H9 (cell line): ENCODE data around the gene POLL. TPM values are rescaled to one million over a fixed set of nuclear protein-coding genes. Genes with fewer than 3 reads are reported as not detected.

Source experiments
- DNase-seq: peaks from one replicate; pipeline ENCODE4 v3.0.0-alpha.2; 2017
- H2AFZ ChIP-seq: one replicate; pipeline ENCODE4 v1.6.1; 2013; ENCODE audit warnings: mild to moderate bottlenecking, low read length, control low read depth, moderate library complexity
- H2AK5ac ChIP-seq: 2 replicates; pipeline ENCODE4 v1.6.1; 2013; ENCODE audit warnings: low read length, control low read depth, mixed read lengths; ENCODE audit not compliant: insufficient read length
- H2BK120ac ChIP-seq: one replicate; pipeline ENCODE4 v1.6.1; 2013; ENCODE audit warnings: low read depth, mild to moderate bottlenecking, low read length, control low read depth, inconsistent platforms; ENCODE audit not compliant: poor library complexity, severe bottlenecking
- H2BK12ac ChIP-seq: 2 replicates; pipeline ENCODE4 v1.6.1; 2013; ENCODE audit warnings: low read length, control low read depth, mixed read lengths, low read depth; ENCODE audit not compliant: insufficient read length
- H2BK15ac ChIP-seq: 2 replicates; pipeline ENCODE4 v1.6.1; 2013; ENCODE audit warnings: low read depth, low read length, control low read depth
- H2BK20ac ChIP-seq: one replicate; pipeline ENCODE4 v1.6.1; 2013; ENCODE audit warnings: low read depth, mild to moderate bottlenecking, low read length, control low read depth, inconsistent platforms; ENCODE audit not compliant: poor library complexity, severe bottlenecking
- H2BK5ac ChIP-seq: 2 replicates; pipeline ENCODE4 v1.6.1; 2013; ENCODE audit warnings: low read length, control low read depth, mixed read lengths; ENCODE audit not compliant: insufficient read length
- H3K14ac ChIP-seq: 2 replicates; pipeline ENCODE4 v1.6.1; 2013; ENCODE audit warnings: low read length, control low read depth; ENCODE audit not compliant: insufficient read depth
- H3K18ac ChIP-seq: 2 replicates; pipeline ENCODE4 v1.6.1; 2013; ENCODE audit warnings: low read depth, mild to moderate bottlenecking, mixed read lengths, low read length, control low read depth; ENCODE audit not compliant: insufficient read length
- H3K23ac ChIP-seq: 2 replicates; pipeline ENCODE4 v1.6.1; 2013; ENCODE audit warnings: low read length, control low read depth, mixed read lengths, low read depth; ENCODE audit not compliant: insufficient read length
- H3K23me2 ChIP-seq: 2 replicates; pipeline ENCODE4 v1.6.1; 2013; ENCODE audit warnings: low read depth, mild to moderate bottlenecking, mixed read lengths, low read length, control low read depth; ENCODE audit not compliant: insufficient read length, poor library complexity, severe bottlenecking
- H3K27ac ChIP-seq: 2 replicates; pipeline ENCODE4 v1.5.1; 2013; ENCODE audit warnings: low read length, control low read depth, mixed read lengths, low read depth; ENCODE audit not compliant: insufficient read length
- H3K27me3 ChIP-seq: 2 replicates; pipeline ENCODE4 v1.6.1; 2013; ENCODE audit warnings: low read length, control low read depth, inconsistent platforms; ENCODE audit not compliant: insufficient read depth
- H3K4ac ChIP-seq: 2 replicates; pipeline ENCODE4 v1.6.1; 2013; ENCODE audit warnings: low read depth, mild to moderate bottlenecking, control low read depth, inconsistent platforms, low read length, moderate library complexity
- H3K4me1 ChIP-seq: 2 replicates; pipeline ENCODE4 v1.6.1; 2013; ENCODE audit warnings: low read length, control low read depth, inconsistent platforms; ENCODE audit not compliant: insufficient read depth
- H3K4me2 ChIP-seq: 2 replicates; pipeline ENCODE4 v1.6.1; 2013; ENCODE audit warnings: low read length, control low read depth, mixed read lengths; ENCODE audit not compliant: insufficient read length, insufficient read depth
- H3K56ac ChIP-seq: 2 replicates; pipeline ENCODE4 v1.6.1; 2013; ENCODE audit warnings: low read depth, mild to moderate bottlenecking, mixed read lengths, low read length, control low read depth; ENCODE audit not compliant: insufficient read length
- H3K79me1 ChIP-seq: 2 replicates; pipeline ENCODE4 v1.6.1; 2013; ENCODE audit warnings: low read depth, mild to moderate bottlenecking, moderate library complexity, low read length, control low read depth, inconsistent platforms; ENCODE audit not compliant: insufficient read depth, poor library complexity, severe bottlenecking
- H3K79me2 ChIP-seq: 2 replicates; pipeline ENCODE4 v1.6.1; 2013; ENCODE audit warnings: low read length, control low read depth, inconsistent platforms; ENCODE audit not compliant: insufficient read depth
- H3K9ac ChIP-seq: 2 replicates; pipeline ENCODE4 v1.6.1; 2013; ENCODE audit warnings: low read length, control low read depth, mixed read lengths; ENCODE audit not compliant: insufficient read length; ENCODE audit errors: extremely low read depth
- H3K9me3 ChIP-seq: one replicate; pipeline ENCODE4 v1.6.1; 2013; ENCODE audit warnings: low read depth, low read length, inconsistent platforms; ENCODE audit not compliant: control insufficient read depth
- H3T11ph ChIP-seq: one replicate; pipeline ENCODE4 v1.6.1; 2013; ENCODE audit warnings: mild to moderate bottlenecking, low read length, control low read depth, inconsistent platforms
- H4K20me1 ChIP-seq: one replicate; pipeline ENCODE4 v1.6.1; 2013; ENCODE audit not compliant: control insufficient read depth, insufficient read length, insufficient read depth
- H4K5ac ChIP-seq: 2 replicates; pipeline ENCODE4 v1.6.1; 2013; ENCODE audit warnings: low read depth, mild to moderate bottlenecking, mixed read lengths, low read length, control low read depth; ENCODE audit not compliant: insufficient read length
- H4K8ac ChIP-seq: replicated peaks from 2 replicates; pipeline ENCODE4 v1.6.1; 2013; ENCODE audit warnings: low read length, control low read depth, mixed read lengths, low read depth; ENCODE audit not compliant: insufficient read length
- H4K91ac ChIP-seq: 2 replicates; pipeline ENCODE4 v1.6.1; 2013; ENCODE audit warnings: low read depth, mild to moderate bottlenecking, moderate library complexity, mixed read lengths, low read length, control low read depth; ENCODE audit not compliant: insufficient read length
- H3K27ac Mint-ChIP-seq, 3 experiments: 2 replicates in 2 of 3; 3 replicates in 1 of 3; pipeline ENCODE4 v1.8.0; 2020 to 2021; ENCODE audit warnings: mixed read lengths in 3 of 3, mild to moderate bottlenecking in 1 of 3, moderate library complexity in 1 of 3
- H3K27me3 Mint-ChIP-seq: 2 replicates; pipeline ENCODE4 v1.8.0; 2021; ENCODE audit warnings: low read depth, mild to moderate bottlenecking, moderate library complexity, mixed read lengths
- H3K36me3 Mint-ChIP-seq, 3 experiments: 2 replicates in 2 of 3; 3 replicates in 1 of 3; pipeline ENCODE4 v1.8.0; 2020 to 2021; ENCODE audit warnings: low read depth in 3 of 3, mixed read lengths in 3 of 3; ENCODE audit not compliant: insufficient read depth in 1 of 3
- H3K4me1 Mint-ChIP-seq, 2 experiments: 2 replicates each; pipeline ENCODE4 v1.8.0; 2020; ENCODE audit warnings: mixed read lengths in 2 of 2
- H3K4me3 Mint-ChIP-seq, 2 experiments: 2 replicates in 1 of 2; 3 replicates in 1 of 2; pipeline ENCODE4 v1.8.0; 2020 to 2021; ENCODE audit warnings: mild to moderate bottlenecking in 2 of 2, mixed read lengths in 2 of 2, moderate library complexity in 1 of 2
- H3K9me3 Mint-ChIP-seq, 2 experiments: 2 replicates in 1 of 2; 3 replicates in 1 of 2; pipeline ENCODE4 v1.8.0; 2020; ENCODE audit warnings: mild to moderate bottlenecking in 2 of 2, mixed read lengths in 2 of 2, moderate library complexity in 1 of 2
- CTCF ChIP-seq: fragments of 200-600 bp; sonication (generic); conservative IDR thresholded peaks from 3 replicates; pipeline ENCODE4 v1.8.0; 2021; ENCODE audit warnings: antibody characterized with exemption, mild to moderate bottlenecking
- total RNA-seq: library from RNA; stranded (reverse); gene quantifications from 2 replicates; pipeline ENCODE4 v1.2.1, GENCODE V29; 2021

The POLL gene
- total RNA-seq, 1 experiment from 2014 or later, result 30.8 TPM

GRCh38 chr10:101545898-101546297 is 42.2 kb downstream of the POLL start:
- Histone ChIP-seq H2BK5ac (no peak overlapping the region), H2AK5ac (no peak overlapping the region), H2BK120ac (no peak overlapping the region), H4K8ac (no peak overlapping the region), H3K18ac (no peak overlapping the region), H2BK15ac (no peak overlapping the region), H3K79me1 (no peaks in the 10 kb centered on the region), H3K14ac (no peak overlapping the region), H2BK12ac (no peak overlapping the region), H3K4ac (no peak overlapping the region), H2AFZ (no peak overlapping the region), H3K9ac (no peak overlapping the region), H2BK20ac (no peak overlapping the region), H3K9me3 (no peaks in the 10 kb centered on the region), H3K23me2 (no peaks in the 10 kb centered on the region), H4K20me1 (no peaks in the 10 kb centered on the region), H3K79me2 (no peaks in the 10 kb centered on the region), H4K91ac (no peak overlapping the region), H4K5ac (no peak overlapping the region), H3K56ac (no peak overlapping the region), H3K4me1 (no peaks in the 10 kb centered on the region), H3K4me2 (no peak overlapping the region), H3K27me3 (no peaks in the 10 kb centered on the region), H3T11ph (no peak overlapping the region), H3K27ac (no peak overlapping the region), H3K23ac (no peak overlapping the region)
- Mint-ChIP-seq H3K27me3 (no peaks in the 10 kb centered on the region), H3K9me3 (no peaks in the 10 kb centered on the region), H3K36me3 (peaks cover 0 to 4% (median 0%) of the 10 kb centered on the region in 3 experiments; a peak in 1 of 7 replicates), H3K4me1 (no peaks in the 10 kb centered on the region), H3K27ac (no peak overlapping the region), H3K4me3 (no peak overlapping the region)
- no peak for TF ChIP-seq CTCF
- no peak for DNase-seq
